ENCODE measurements around the gene KDM4C.
"Not testable (repeated sequence)": the region's sequence is repeated elsewhere in the genome, so short reads cannot be mapped to it uniquely, and the experiment has no call there.

KDM4C gene

DNA sequence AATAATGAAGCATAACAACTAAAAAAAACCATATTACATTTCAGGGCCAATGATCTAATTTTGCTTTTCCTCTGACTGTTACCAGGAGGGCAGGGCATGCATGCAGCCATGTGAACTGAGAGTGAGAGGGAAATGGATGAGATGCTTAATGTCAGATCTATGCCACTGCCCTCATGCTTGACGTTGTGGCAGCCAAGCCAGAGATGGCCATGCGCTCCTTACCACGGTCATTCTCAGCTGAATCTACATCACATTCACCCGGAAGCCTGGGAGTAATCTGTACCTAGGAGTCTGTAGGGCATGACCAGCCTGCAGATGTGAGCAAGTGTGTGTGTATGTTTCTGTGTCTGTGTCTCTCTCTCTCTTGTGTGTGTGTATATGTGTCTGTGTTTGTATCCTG lies 183.7 kb downstream of the KDM4C start:
- no peak for DNase-seq

- no peak for DNase-seq
Observed at GRCh38 chr9:6942406-6942805, 184.6 kb downstream of the KDM4C start.

DNA sequence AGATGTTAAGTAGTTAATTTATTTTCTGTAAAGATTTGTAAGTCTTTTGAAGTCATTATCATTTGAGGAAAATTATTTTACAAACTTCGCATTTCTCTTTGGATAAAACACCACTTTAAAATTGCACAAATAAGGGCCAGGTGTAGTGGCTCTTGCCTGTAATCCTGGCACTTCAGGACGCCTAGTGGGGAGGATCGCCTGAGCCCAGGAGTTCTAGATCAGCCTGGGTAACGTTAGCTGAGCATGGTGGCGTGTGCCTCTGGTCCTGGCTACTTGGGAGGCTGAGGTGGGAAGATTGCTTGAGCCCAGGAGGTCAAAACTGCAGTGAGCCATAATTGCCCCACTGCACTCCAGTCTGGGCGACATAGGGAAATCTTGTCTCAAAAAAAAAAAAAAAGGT lies 185.5 kb downstream of the KDM4C start:
- no peak for DNase-seq

DNA sequence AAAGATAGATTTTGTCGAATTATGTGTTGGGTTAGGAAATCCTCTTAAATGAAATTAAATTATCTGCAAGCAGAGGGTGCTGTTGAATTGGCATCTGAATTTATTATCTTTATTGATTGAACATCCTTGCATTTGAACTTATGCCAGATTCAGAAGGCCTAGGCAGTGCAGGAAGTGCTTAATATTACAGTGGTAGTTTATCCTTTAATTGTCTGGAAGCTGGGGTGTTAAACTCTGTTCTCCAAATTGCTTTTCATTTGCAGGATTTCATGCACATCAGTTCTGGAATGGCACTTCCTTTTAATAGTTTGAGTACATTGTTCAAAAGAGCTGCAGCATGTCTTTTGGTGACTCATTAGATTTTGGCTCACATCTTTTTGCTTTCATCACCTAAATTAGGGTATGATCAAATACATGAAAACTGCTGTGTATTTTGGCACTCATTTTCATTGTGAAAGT lies 186.3 kb downstream of the KDM4C start:
- no peak for DNase-seq

GRCh38 chr9:6944896-6945295 lies 187.1 kb downstream of the KDM4C start:
- no peak for DNase-seq

DNA sequence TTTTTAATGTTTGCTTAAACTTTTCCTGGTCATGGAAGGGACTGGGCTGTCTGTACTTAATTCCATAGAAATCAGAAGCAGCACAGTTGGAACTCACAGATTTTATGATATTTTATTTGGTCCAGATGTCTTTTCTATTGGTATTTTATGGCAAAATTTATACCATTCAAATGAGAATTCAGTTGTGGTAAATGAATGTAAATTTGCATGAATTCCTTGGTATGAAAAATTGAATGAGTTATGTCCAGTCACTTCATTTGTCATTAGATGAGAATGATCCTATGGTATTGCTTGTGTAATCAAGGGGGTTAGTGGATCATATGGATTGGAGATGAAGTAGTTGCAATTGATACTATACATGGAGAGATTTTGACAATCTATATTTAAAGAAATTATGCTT lies 188.0 kb downstream of the KDM4C start:
- no peak for DNase-seq

DNA sequence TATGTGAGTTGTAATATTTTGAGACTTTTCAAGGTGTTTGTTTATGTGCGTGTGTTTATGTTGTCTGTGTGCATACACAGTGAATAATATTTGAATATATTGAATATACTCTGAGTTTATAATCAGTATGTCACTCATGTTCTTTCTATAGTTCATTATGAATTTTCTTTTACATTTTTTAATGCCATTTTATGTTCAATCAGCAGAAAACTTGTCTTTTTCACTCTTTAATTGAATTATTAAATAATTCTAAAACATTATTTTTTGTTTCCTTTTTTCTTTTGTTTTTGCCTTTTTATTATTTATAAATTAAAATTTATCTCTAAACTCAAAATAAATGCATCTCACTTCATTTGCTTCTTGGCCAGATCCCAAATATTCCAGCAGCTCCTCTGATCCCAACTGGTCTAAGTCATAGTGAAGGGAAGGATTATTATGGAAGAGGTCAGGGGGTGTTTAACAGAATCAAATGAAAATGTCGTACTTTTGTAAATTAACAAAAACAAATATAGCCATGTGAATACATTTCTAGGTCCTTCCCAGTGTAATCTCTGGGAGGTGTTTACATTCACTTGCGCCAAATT lies 188.9 kb downstream of the KDM4C start:
- no peak for DNase-seq

GRCh38 chr9:6948921-6949320 lies 191.1 kb downstream of the KDM4C start:
- not testable (repeated sequence) for DNase-seq

DNA sequence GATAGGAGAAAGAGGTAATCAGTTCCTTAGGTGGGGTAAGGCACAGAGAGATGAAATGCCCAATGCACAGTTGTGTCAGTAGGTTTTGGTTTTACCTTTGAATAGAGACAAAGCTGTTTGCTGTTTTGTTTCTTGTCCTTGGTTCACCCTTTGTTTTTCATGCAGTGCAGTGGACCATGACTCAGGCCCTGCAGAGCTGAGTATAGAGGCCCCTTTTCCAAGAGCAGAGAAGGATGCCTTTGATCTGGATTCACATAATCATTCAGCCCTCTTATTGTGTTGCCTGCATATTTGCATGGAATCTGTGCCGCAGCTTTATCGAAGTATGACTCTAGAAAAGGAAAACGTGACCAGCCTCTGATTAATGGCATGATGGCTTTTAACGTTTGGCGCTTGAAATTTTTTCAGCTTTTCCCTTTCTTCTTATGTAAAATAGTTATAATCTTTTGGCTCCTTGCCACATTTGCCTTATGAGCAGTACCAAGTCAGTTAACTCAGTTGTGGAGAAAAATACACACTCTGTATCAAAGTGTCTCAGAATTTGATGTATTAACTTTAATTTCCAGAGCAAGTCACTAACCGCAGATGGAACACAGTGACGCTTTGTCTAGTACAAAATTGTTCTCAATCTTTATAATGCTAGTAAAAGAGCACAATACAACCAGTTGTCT lies 197.6 kb downstream of the KDM4C start:
- DNase-seq: no peak

- no peak for DNase-seq
Observed at GRCh38 chr9:6956879-6957278, 199.1 kb downstream of the KDM4C start.

DNA sequence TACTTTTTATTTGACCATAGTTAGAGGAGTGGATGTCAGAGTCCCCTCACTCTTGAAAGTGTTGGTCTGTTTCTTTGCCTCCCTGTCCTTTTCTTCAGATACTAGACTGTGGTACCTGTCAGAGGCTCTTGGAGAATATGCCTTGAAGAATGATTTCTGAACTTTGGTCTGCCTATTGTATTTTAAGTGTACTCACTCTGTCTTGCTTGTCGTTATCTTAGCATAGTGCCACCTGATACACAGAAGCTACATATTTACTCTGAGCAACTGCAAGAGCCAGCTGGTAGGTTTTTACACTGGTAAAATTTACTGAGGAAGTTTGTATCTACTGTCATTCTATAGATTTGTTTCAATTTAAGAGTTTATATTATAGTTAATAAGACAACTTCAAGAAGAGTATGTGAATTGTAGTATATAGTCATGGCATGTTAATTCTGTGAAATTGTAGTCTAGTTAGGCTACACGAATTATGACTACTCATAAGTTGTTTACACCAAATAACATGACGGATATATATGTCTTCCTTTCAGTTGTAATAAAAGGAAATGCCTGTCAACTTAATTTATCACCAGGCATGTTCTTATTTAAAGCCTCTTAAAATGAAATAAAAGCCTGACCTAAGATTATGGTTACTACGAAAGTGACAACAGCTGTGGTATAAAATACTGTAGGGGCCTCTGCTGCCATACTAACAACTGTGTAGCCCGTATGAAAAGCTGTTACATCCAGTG lies 201.7 kb downstream of the KDM4C start:
- no peak for DNase-seq

GRCh38 chr9:6960777-6961176 lies 203.0 kb downstream of the KDM4C start:
- no peak for DNase-seq

GRCh38 chr9:6961845-6962522 lies 204.2 kb downstream of the KDM4C start:
- DNase-seq: no peak

DNA sequence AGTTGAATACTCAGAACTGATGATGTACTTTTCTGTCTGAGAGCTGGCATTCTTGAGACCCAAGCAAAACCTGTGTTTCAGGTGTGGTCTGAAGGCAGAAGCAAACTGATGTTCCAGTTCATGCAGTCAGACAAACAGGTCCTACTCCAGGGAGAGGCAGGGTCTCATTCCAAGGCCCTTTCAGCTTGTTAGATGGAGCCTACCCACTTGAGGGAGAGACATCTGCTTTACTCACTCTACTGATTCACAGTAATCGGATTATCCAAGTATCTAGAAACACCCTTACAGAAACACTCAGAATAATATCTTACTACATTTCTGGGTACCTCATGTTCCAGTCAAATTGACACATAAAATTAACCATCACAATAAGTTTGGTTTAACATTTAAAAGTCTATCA lies 207.8 kb downstream of the KDM4C start:
- no peak for DNase-seq

DNA sequence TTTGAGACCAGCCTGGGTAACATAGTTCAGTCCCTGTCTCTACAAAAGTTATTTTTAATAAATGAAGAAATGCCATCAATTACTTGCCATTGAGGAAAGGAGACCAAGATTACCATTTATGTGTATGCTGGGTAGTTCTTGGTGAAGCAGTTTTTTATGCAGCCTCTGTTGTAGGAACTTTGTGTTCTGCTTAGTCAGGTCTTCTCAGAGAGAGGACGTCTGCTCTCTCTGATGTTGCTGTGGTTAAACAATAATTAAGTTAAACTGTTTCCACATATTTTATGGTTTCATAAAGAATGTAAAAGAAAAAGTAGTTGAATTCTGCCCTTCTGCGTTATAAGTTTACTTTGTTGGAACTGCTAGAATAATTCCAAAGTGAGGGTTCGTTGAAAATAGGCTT lies 210.5 kb downstream of the KDM4C start:
- no peak for DNase-seq

GRCh38 chr9:6969805-6970204 lies 212.0 kb downstream of the KDM4C start:
- no peak for DNase-seq

GRCh38 chr9:6973089-6973488 lies 215.3 kb downstream of the KDM4C start:
- DNase-seq: no peak

- no peak for DNase-seq
Observed at GRCh38 chr9:6973762-6974161, 216.0 kb downstream of the KDM4C start.

DNA sequence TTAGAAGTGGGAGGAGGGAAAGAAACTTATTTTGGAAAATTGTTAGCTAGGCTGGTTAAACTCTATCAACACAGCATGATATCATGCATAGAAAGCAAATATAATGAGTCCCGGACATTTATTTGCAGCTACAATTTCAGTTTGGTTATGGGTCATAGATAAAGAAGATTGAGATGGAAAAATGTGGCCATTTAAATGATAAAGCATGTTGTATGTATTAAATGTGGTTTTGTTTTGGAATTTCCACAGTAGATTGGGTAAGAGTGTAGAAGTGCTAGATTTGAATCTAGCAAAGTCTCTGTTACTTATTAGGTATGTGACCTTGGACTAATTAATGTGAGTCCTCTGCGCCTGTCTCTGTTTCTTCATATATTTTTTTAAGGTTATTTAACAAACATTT lies 217.4 kb downstream of the KDM4C start:
- DNase-seq: no peak

DNA sequence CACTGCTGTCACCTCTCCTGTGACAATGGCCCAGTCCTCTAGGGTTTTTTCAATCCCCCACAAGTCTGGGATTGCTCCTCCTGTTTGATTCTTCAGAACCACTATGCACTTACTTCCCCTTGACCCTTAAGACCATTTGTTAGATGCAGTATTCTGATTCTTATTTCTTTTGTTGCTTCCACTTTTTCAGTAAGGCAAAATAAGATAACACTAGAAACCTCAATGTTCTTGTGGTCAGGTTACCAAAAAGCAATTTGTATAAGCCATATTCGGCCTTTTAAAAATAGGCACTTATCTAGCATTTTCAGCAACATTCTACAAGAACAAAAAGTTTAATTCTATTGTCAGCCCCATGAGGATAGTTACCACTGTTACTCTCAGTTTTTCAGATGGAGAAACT lies 220.0 kb downstream of the KDM4C start:
- DNase-seq: no peak

- no peak for DNase-seq
Observed at GRCh38 chr9:6978591-6978990, 220.8 kb downstream of the KDM4C start.

DNA sequence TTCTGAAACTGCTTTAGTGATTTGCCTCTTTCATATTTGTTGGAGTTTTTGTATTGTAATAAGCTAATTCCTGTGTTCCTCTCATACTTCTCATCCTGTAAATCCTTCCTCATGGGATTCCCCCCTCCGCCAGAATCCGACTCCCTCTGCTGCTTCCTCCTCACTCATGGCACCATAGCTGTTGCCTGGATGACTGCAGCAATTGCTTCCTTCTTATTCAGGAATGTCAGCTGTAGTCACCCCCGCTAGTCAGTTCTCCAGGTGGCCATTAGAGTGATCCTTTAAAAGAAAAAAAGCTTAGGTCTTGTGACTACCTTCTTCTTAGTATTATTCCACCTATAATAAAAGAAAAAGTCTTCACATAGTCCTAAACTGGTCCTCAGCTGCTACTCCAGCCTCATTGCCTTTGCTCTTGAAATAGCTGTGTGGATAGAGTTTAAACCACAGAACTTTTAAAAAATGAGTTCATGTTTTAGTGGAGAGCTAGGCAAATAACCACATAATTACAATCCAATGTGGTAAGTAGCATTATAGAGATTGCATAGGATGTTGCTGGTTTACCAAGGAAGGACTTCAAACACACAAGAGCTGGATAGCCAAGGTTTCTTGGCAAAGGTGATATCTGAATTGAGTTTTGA lies 227.3 kb downstream of the KDM4C start:
- no peak for DNase-seq

DNA sequence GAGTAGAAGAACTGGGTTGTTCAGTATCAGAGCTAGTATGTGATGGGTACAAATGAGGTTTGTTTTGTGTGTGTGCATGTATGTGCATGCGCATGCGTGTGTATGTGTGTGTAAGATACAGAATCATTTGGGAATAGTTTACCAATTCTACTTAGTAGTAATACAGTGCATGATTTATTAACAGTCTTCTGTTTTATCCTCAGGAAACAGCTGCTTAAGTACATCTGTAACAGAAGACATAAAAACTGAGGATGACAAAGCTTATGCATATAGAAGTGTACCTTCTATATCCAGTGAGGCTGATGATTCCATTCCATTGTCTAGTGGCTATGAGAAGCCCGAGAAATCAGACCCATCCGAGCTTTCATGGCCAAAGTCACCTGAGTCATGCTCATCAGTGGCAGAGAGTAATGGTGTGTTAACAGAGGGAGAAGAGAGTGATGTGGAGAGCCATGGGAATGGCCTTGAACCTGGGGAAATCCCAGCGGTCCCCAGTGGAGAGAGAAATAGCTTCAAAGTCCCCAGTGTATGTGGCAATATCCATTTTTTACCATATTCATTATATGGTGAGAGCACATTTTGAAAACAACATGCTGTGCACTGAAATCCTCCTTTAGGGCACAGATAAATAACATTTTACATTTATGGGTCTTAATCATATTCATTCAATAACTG lies 228.5 kb downstream of the KDM4C start:
- DNase-seq: no peak
